ENCODE results near the gene FAM181A.
A peak's percentile ranks its signal among the peaks of the same experiment; 100 is the strongest.

Gene FAM181A

DNA sequence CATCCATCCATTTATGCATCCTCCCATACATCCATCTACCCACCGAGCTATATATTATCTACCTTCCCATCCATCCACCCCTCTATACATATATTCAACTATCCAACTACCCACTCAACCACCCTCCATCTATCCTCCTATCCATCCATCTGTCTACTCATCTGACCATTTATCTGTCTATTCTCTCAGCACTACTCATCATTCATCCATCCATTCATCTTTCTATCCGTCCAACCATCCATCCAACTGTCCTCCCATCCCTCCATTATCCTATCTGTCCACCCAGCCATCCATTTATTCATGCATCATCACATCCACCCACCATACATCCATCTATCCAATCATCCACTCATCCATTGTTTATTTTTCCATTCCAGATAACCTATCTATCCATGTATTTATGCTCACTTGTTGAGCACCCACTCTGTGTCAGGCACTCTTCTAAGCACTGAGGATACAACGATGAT is 37.7 kb downstream of the FAM181A start:
- no peak for DNase-seq

DNA sequence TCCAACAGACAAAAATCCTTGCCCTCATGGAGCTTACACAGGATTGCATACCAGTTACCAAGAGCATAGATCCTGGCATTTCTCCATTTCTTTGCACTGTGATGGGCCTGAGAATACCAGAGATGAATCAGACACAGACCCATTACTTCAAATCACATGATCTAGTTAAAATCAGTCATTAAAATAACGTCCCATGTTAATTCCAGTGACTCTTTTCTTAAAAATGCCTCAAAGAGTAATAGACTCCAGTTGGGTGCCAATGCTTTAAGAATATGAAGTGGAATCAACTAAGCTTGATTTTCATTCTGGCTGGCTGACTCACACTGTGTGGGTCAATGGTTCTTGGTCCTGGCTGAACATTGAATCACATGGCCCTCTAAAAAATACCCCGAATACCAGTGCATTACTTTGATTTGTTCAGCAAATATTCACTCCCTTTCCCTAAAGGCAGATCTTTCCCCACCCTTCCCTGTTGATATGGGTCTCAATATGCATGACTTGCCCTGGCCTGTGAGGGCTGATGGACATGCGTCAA is 38.2 kb downstream of the FAM181A start:
- DNase-seq = peak; percentile 67

DNA sequence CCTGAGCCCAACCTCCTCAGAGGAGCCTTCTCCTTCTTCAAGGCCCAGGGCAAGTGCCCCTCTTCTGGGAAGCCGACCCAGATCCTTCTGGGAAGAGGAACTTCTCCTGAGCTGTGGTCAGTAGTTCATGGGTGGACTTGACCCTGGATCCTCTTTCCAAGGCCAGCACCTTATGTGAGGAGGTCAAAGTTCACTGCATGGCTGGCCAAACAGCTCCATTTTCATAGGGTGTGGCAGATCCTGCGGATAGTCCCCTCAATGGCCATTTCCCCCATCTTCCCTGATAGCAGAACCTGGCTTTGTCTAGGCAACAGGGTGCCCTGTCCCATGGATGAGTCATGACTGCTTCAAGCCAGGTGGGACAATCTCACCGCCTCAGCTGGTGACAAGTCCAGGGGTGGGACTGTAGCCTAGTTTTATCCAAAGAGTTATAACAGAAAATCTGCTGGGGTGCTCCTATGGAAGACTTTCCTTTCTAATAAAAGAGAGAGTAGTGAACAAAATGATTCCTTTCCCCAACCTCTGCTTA is 38.9 kb downstream of the FAM181A start:
- no peak for DNase-seq

DNA sequence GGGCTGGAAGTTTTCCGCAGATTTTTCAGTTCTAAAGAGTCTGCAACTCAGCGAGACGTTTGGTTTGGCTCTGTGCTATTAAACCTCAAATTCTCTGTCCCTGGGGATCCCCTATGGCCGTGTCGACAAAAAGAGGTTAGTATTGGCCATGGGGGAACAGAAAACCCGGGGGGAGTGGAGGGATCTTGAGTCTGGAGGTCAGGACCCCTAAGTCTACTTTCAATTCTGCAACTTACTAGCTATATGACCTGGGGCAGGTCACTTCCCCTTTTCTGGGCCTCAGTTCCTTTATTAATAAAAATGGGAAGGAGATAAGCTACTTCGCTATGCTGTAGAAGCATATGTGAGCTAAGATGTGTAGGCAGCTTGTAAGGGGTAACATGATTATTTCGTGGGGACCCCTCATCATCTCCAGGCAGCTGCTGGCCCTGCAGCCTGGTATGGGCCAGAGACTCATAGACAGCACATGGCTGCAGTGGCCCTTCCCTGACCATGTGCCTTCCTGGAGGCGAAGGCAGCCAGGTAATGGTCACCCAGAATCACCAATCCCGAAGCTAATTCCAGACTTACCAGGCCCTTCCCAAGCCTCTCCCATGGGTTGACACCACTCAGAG is 40.6 kb downstream of the FAM181A start:
- no peak for DNase-seq

DNA sequence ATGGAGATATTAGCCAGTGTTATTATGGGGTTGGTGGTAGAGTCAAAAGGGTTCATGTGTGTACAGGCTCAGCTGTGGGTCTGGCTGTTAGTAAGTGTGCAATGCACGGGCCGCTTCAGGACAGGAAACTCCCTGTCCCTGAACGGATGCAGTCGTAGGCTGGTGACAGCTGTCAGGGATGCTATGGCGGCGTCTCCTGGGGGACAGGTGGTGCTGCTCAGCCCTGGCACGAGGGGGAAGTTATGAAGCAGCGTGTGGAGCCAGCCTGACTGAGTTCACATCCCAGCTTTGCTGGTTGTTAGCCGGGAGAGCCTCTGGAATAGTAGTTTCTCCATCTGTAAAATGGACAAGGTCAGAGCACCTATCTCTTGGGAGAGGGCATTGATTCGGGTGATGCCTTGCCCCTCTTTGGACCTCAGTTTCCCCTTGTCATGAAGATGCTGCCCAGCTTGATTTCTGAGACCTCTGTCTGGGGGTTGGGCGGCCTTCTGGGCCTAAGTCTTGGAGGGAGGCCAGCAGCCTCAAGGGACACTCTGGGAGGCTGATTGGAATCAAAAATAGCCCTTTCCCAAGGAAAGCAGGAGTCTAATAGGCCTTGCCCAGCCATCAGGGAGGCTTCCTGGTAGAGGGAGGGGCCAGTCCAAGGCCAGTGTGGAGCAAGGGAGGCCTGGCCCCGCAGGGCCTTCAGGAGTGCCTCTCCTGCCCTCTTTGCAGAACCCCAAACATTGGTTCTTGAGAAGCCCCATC is 42.1 kb downstream of the FAM181A start:
- no peak for DNase-seq

DNA sequence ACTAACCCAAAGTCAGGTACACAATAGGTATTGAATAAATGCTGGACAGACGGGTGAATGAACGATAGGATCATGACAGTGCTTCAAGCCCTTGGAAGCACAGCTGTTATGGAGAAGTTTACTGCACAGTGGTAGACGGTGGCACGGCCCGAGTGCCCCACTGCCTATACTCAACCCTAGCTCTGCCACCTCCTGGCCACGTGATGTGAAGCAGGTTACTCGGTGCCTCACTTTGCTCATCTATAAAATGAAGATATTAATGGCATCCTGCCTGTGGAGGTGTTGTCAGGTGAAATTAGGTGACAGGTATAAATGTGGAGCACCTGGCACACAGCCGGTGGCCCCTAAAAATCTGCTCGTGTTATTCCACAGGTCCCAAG is 43.4 kb downstream of the FAM181A start:
- no peak for DNase-seq

DNA sequence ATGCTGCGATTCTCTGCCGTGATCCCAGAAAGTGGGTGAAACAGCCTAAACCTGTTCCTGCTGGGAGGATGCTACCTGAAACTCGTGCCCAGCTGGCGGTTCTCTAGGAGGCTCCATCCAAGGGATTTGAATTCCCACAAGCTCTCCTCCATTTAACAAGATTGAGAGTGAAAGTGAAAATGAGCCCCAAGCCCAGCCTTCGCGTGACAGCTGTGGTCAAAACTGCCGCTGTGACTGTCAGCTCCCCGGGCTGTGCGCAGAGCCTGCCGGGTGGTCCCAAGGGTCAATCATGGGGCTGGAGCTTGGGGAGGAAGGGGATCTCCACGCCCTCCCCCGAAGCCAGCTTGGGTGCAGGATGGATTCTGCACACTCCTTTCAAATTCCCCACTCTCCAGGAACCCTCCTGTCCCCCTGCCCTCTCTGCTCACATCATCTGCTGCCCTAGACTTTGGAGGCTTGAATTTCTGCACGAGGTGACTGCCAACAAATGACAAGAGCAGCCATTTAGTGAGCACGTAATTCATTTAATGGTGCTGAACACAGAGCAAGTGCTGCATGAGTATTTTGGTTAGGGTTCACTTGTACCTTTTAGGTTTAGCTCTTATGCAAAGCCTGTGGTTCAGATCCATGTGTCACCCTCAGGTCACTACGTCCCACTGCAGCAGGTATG is 44.0 kb downstream of the FAM181A start:
- DNase-seq = no peak

DNA sequence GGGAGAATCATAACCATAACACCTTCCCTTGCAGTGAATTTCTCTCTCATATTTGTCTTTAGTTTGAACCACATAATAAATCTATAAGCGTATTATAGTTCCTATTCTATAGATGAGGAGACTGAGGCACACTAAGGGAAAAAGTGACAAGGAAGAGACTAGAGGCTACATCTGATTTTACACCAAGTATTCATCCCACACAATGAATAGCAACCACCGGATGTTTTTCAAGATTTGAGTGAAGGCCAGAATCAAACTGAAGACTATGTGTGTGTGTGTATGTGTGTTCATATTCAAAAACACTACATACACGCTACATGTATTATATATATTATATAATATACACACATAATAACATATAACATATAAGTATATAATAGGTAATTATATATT is 44.5 kb downstream of the FAM181A start:
- DNase-seq = no peak

DNA sequence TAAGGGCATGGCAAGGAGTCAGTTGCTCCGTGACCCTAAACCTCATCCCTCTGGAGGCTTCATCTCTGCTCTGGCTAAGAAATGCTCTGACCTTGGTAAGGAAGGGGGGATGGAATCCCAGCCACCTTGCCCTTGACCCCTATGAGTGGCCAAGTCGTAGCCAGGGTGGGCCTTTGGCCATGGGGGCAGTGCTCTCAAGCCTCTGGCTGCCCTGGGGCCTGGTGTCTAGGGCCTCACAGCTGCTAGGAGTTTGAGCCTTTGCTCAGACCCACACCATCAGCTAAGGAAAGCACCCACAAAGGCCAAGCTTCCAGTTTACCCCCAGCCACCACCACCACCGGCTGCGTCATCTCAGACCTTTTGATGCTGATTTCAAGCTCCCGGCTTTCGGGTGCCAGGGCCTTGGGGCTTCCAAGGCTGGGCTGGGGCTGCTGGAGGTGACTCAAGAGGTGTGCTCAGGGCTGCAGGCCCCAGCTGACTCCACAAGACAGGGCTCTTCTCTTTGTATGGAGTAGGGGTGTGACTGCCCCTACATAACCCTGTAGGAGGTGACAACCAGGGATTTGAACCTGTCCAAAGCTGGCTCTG is 45.6 kb downstream of the FAM181A start:
- DNase-seq = no peak

DNA sequence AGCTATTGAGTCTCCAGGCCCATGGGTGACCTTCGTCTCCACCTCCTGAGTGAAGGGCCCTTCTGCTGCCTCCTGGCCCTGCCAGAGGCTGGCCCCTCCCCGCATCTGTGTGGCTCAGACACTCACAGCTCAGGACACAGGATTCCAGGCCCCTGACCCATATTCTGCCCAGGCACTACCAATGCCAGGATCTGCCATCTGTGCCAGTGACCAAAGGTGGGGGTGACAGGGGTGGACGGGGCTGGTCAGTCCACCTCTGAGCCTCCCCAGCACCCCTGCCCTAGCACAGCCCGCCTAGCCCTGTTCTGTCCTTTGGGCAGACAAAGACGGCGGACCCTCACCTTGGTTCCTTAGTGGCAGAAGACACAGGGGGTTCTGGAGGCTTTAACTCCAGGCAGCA is 46.5 kb downstream of the FAM181A start:
- no peak for DNase-seq

DNA sequence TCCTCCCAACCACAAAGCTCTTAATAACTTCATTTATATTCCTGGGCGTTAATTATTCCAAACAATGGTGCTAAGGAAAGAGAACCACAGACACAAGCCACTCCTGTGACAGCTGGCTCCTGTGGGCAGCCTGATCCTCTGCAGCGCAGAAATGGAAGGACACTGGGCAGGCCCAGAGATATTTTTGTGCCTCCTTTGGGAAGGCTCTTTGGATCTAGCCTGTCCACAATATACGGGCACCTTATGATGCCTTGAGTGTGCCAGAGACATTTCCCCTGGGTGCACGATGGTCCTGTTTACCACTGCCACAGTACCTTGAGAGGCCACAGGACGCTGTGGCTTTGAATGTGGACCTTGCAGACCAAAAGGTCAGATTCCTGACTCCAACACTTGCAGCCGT is 47.2 kb downstream of the FAM181A start:
- DNase-seq = no peak

DNA sequence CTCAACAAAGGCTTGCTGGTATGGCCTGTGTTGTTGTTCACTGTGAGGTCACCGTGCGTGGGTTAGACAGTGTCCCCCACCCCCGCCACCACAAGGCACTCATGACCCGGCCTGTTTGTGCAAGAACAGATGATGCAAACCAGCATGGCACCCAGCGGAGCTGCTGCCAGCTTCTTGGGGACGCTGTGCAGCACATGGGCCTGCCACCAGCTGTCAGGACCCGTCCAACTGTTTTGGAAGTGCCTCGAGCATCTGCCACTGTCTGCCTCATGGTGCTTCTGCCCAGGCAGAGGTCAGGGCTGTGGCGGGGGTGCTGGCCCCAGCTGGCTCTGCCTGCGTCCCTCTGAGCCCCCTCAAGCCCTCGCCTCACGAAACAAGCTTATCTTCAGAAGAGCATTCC is 47.7 kb downstream of the FAM181A start:
- no peak for DNase-seq

DNA sequence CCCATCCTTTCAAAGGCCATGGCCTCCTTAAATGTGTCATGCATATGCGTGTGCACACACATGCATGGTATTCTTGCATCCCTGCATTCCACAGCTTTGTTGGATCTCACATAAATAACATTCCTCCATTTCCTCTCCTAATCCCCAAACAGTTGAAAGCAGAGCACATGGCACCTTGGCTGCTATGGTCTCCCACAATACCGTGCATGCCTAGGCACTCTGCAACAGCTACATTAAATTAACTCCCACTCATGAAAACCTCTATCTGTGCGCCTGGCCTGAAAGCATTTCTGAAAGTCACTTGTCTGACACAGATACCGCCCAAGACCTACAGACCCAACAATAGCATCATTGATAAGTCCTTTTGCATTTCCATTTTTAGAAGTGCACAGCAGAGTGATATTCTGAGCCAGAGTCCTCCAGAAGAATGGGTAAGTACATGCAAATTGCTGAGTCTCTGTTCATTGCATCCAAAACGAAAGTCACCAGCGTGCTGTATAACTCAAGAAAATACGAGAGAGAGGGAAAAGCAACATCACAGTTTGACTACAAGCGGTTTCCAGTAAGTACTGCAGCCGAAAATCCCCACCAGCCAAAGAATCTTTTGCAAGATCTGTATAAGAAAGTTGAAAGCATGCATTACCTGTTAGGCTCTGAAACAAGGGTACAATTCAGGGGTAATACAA is 48.8 kb downstream of the FAM181A start:
- DNase-seq = no peak

DNA sequence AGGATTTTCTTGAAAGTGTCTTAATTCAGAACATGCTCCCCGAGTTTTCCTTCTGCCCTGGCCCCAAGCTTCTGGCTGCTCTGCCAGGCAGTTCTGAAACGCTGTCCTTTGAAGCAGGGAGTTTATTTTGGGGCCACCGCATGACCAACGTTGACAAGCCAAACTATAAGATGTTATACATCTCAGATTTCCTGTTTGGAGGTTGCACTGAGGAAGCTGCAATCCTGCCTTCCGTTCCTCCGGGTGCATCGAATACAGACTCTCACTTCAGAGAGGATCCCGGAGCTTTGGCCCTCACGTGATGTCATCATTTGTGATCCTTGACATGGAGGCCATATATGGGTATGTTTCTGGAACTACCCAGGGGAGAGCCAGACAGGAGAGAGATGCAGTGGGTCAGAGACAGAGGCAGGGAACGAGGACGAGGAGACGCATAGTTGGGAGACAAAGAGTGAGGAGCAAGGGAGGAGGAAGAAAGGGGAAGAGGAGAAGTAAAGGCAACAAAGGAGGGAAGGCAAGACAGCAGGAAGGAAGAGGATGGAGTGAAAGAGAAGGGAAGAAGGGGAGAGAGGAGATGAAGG is 49.4 kb downstream of the FAM181A start, which contains the start of gene ASB2:
Gene ASB2 (minus strand): TSS at position 94 of the 581 bp plus-strand sequence. CDS start 12,031 bp downstream, outside the sequence.
- DNase-seq = no peak

DNA sequence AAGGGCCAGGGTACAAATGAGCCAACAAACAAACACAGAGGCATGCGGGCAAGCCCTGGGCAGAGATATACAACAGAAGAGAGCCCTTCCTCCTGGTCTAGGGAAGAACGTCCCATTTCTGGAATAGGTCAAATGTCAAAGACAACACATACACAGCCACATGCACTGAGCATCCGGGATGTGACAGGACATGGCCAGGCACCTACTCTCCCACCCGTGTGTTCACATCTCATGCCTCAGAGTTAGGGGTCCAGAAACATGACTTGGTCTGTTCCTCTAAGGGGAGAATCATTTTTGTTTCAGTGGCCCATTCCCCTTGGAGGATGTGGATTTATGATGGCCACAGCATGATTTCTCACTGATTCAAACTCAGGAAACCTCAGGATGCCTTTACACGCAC is 50.0 kb downstream of the FAM181A start:
- DNase-seq = no peak

DNA sequence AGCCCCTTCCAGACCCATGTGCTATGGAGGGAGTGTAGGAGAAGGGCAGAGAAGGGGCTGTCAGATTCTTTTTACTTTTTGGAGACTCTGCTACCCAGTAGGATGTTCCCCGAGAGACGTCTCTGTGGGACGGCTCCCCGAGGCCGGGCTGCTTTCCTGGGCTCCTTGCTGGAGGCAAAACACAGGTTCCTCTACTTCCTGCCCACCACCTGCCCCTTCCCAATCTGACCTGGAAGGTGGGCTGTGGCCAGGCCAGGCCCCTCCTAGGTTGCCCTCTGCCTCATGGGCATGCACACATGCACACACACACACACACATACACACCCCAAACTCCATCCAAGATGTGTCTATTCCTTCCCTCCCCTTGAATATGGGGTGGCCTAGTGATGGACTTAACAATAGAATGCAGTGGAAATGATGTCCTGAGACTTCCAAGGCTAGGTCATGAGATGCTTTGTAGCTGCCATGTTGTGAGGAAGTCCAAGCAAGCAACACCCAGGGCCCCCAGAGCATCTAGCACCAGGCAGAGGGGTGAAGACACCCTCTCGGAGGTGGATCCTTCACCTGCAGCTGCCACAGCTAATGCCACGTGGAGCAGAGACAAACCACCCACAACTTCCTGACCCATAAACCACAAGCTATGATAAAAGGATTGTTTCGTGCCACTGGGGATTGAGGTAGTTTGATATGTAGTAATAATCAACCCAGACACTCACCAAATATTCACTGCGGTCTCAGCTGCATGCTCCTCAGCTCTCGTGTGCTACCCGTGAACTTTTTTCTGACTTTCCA is 50.8 kb downstream of the FAM181A start:
- no peak for DNase-seq

DNA sequence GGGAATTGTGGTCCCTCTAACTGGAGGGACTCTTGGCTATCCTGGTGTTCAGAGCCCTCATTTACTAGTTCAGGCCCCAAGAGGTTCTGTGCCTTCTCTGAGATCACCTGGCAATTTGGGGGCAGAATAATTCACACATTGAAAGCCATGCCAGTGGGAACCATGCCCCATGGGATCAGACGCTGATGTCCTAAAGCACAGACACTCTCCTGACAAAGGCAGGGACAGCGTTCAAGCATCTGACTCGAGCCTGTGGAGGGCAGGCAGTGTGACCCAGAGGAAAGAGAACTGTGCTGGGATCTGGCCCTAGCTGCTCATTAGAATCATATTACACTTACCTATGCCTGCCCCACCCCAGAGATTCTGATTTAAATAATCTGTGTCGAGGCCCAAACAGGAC is 51.6 kb downstream of the FAM181A start:
- no peak for DNase-seq

Measured in NCI-H226 (cell line).